ENCODE measurements around the gene KCNC3.
"Not testable (repeated sequence)": the region's sequence is repeated elsewhere in the genome, so short reads cannot be mapped to it uniquely, and the experiment has no call there.

Gene KCNC3

GRCh38 chr19:50333235-50333736, 4.1 kb upstream of the KCNC3 start:
- no CpG with 5 or more reads among the region's 34 CpGs for WGBS (ENCODE audit: insufficient coverage, insufficient read length)
- no peak for DNase-seq (ENCODE audit: low read depth, low spot score)
- Histone ChIP-seq H3K9me3 (ENCODE audit: control insufficient read depth, insufficient read depth, low read length) (no peaks in the 10 kb centered on the region), H3K27me3 (ENCODE audit: control insufficient read depth, insufficient read depth, low read length) (no peaks in the 10 kb centered on the region), H3K36me3 (ENCODE audit: control insufficient read depth, insufficient read depth, low read length) (no peaks in the 10 kb centered on the region), H3K4me1 (ENCODE audit: control insufficient read depth, insufficient read depth, low read length) (no peaks in the 10 kb centered on the region; the same call in 1 of the 2 replicates), H3K27ac (ENCODE audit: low read length) (no peak overlapping the region), H3K4me3 (ENCODE audit: low read length) (peak overlapping the region; percentile 67; the same call in 1 of the 2 replicates)

GRCh38 chr19:50332244-50333038, 3.3 kb upstream of the KCNC3 start:
- H3K4me3 ChIP-seq (ENCODE audit: low read length) = peak overlapping the region; percentile 67; the same call in 1 of the 2 replicates
- H3K27ac ChIP-seq (ENCODE audit: low read length) = no peak overlapping the region
- WGBS (ENCODE audit: insufficient coverage, insufficient read length) = no CpG with 5 or more reads among the region's 20 CpGs

GRCh38 chr19:50331994-50332243, 2.7 kb upstream of the KCNC3 start:
- H3K4me3 ChIP-seq (ENCODE audit: low read length) = peak overlapping the region; percentile 67; the same call in 1 of the 2 replicates
- no peaks in the 10 kb centered on the region for H3K36me3 ChIP-seq (ENCODE audit: control insufficient read depth, insufficient read depth, low read length)
- H3K9me3 ChIP-seq (ENCODE audit: control insufficient read depth, insufficient read depth, low read length) = peaks cover 2% of the 10 kb centered on the region; the same call in 1 of the 2 replicates
- H3K27ac ChIP-seq (ENCODE audit: low read length) = no peak overlapping the region
- no peaks in the 10 kb centered on the region; the same call in 1 of the 2 replicates for H3K4me1 ChIP-seq (ENCODE audit: control insufficient read depth, insufficient read depth, low read length)
- DNase-seq (ENCODE audit: low read depth, low spot score) = no peak
- WGBS (ENCODE audit: insufficient coverage, insufficient read length) = no CpG with 5 or more reads among the region's 2 CpGs
- H3K27me3 ChIP-seq (ENCODE audit: control insufficient read depth, insufficient read depth, low read length) = no peaks in the 10 kb centered on the region

More at GRCh38 chr19:50332244-50333038, 3.3 kb upstream of the KCNC3 start:
- Histone ChIP-seq H3K27me3 (ENCODE audit: control insufficient read depth, insufficient read depth, low read length) (no peaks in the 10 kb centered on the region), H3K36me3 (ENCODE audit: control insufficient read depth, insufficient read depth, low read length) (no peaks in the 10 kb centered on the region), H3K9me3 (ENCODE audit: control insufficient read depth, insufficient read depth, low read length) (no peaks in the 10 kb centered on the region), H3K4me1 (ENCODE audit: control insufficient read depth, insufficient read depth, low read length) (no peaks in the 10 kb centered on the region; the same call in 1 of the 2 replicates)
- DNase-seq (ENCODE audit: low read depth, low spot score) = no peak

- peak overlapping the region; percentile 47; the same call in 1 of the 2 replicates for H3K4me3 ChIP-seq (ENCODE audit: low read length)
- WGBS (ENCODE audit: insufficient coverage, insufficient read length) = no CpG with 5 or more reads among the region's 10 CpGs
- no peaks in the 10 kb centered on the region for H3K36me3 ChIP-seq (ENCODE audit: control insufficient read depth, insufficient read depth, low read length)
- H3K9me3 ChIP-seq (ENCODE audit: control insufficient read depth, insufficient read depth, low read length) = peaks cover 2% of the 10 kb centered on the region; the same call in 1 of the 2 replicates
- no peaks in the 10 kb centered on the region; the same call in 1 of the 2 replicates for H3K4me1 ChIP-seq (ENCODE audit: control insufficient read depth, insufficient read depth, low read length)
- no peaks in the 10 kb centered on the region for H3K27me3 ChIP-seq (ENCODE audit: control insufficient read depth, insufficient read depth, low read length)
- DNase-seq (ENCODE audit: low read depth, low spot score) = no peak
- no peak overlapping the region for H3K27ac ChIP-seq (ENCODE audit: low read length)
Observed at GRCh38 chr19:50331221-50331993, 2.2 kb upstream of the KCNC3 start.

DNA sequence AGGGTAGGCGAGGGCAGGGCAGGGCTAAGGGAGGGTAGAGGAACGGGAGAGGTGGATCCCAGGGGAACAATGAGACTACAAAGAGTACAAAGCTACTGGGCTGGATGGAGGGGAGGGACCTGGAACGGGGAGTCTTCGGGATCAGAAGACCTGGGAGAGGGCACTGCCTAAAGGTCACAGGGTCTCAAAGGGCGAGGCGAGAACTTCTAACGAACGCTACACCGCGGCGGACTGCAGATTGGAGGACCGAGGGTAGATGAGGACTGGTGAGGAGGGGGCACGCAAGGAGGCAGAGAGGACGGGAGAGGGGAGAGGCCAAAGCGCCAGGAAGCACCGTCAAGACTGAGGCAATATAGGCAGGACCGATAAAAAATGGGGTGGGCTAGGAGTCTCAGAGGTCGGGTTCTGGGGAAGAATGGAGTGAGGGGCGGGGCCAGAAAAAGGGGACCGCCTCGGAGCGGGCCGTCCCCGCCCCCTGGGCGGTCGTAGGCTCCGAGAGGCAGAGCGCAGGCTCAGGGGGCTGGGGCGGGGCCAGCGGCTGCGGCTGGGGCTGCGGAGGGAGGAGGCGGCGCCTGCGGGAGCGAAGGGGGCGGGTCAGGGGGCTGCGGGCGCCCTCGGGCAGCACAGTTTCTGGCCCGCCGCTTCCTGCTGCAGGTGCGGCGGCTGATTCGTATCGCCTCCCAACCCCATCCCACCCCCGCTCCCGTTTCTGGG, 1.3 kb upstream of the KCNC3 start:
- no peaks in the 10 kb centered on the region for H3K27me3 ChIP-seq (ENCODE audit: control insufficient read depth, insufficient read depth, low read length)
- no peak for DNase-seq (ENCODE audit: low read depth, low spot score)
- no CpG with 5 or more reads among the region's 48 CpGs for WGBS (ENCODE audit: insufficient coverage, insufficient read length)
- no peaks in the 10 kb centered on the region for H3K36me3 ChIP-seq (ENCODE audit: control insufficient read depth, insufficient read depth, low read length)
- H3K4me1 ChIP-seq (ENCODE audit: control insufficient read depth, insufficient read depth, low read length) = no peaks in the 10 kb centered on the region; the same call in 1 of the 2 replicates
- no peak overlapping the region for H3K27ac ChIP-seq (ENCODE audit: low read length)
- H3K4me3 ChIP-seq (ENCODE audit: low read length) = peak overlapping the region; percentile 47; the same call in 1 of the 2 replicates
- peaks cover 2% of the 10 kb centered on the region; the same call in 1 of the 2 replicates for H3K9me3 ChIP-seq (ENCODE audit: control insufficient read depth, insufficient read depth, low read length)

DNA sequence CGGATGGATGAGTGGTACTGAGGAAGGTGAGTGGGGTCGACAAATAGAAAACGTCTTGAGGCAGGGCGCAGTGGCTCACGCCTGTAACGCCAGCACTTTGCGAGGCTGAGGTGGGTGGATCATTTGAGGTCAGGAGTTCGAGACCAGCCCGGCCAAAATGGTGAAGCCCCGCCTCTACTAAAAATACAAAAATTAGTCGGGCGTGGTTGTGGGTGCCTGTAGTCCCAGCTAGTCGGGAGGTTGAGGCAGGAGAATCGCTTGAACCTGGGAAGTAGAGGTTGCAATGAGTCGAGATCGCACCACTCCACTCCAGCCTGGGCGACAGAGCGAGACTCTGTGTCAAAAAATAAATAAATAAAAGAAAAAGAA, 733 bp upstream of the KCNC3 start:
- no CpG with 5 or more reads among the region's 18 CpGs for WGBS (ENCODE audit: insufficient coverage, insufficient read length)
- H3K36me3 ChIP-seq (ENCODE audit: control insufficient read depth, insufficient read depth, low read length); H3K27ac ChIP-seq (ENCODE audit: low read length); DNase-seq (ENCODE audit: low read depth, low spot score); H3K27me3 ChIP-seq (ENCODE audit: control insufficient read depth, insufficient read depth, low read length); H3K9me3 ChIP-seq (ENCODE audit: control insufficient read depth, insufficient read depth, low read length); H3K4me1 ChIP-seq (ENCODE audit: control insufficient read depth, insufficient read depth, low read length): not testable (repeated sequence)
- H3K4me3 ChIP-seq (ENCODE audit: low read length) = peak overlapping the region; percentile 41; the same call in 1 of the 2 replicates

GRCh38 chr19:50328873-50329145, 368 bp downstream of the KCNC3 start:
- Histone ChIP-seq H3K4me1 (ENCODE audit: control insufficient read depth, insufficient read depth, low read length) (no peaks in the 10 kb centered on the region), H3K9me3 (ENCODE audit: control insufficient read depth, insufficient read depth, low read length) (peaks cover 2% of the 10 kb centered on the region; the same call in 1 of the 2 replicates), H3K27ac (ENCODE audit: low read length) (no peak overlapping the region), H3K36me3 (ENCODE audit: control insufficient read depth, insufficient read depth, low read length) (no peaks in the 10 kb centered on the region), H3K4me3 (ENCODE audit: low read length) (peak overlapping the region; percentile 48; the same call in 1 of the 2 replicates), H3K27me3 (ENCODE audit: control insufficient read depth, insufficient read depth, low read length) (no peaks in the 10 kb centered on the region)
- no CpG with 5 or more reads among the region's 40 CpGs for WGBS (ENCODE audit: insufficient coverage, insufficient read length)
- no peak for DNase-seq (ENCODE audit: low read depth, low spot score)

- Histone ChIP-seq H3K9me3 (ENCODE audit: control insufficient read depth, insufficient read depth, low read length) (peaks cover 2% of the 10 kb centered on the region; the same call in 1 of the 2 replicates), H3K4me3 (ENCODE audit: low read length) (peak overlapping the region; percentile 48; the same call in 1 of the 2 replicates), H3K4me1 (ENCODE audit: control insufficient read depth, insufficient read depth, low read length) (no peaks in the 10 kb centered on the region), H3K36me3 (ENCODE audit: control insufficient read depth, insufficient read depth, low read length) (no peaks in the 10 kb centered on the region; the same call in 1 of the 2 replicates), H3K27ac (ENCODE audit: low read length) (no peak overlapping the region), H3K27me3 (ENCODE audit: control insufficient read depth, insufficient read depth, low read length) (no peaks in the 10 kb centered on the region)
- WGBS (ENCODE audit: insufficient coverage, insufficient read length) = no CpG with 5 or more reads among the region's 104 CpGs
- no peak for DNase-seq (ENCODE audit: low read depth, low spot score)
Observed at GRCh38 chr19:50328224-50328872, 829 bp downstream of the KCNC3 start.

GRCh38 chr19:50327461-50328223, 1.5 kb downstream of the KCNC3 start:
- no peaks in the 10 kb centered on the region; the same call in 1 of the 2 replicates for H3K36me3 ChIP-seq (ENCODE audit: control insufficient read depth, insufficient read depth, low read length)
- no peak for DNase-seq (ENCODE audit: low read depth, low spot score)
- H3K9me3 ChIP-seq (ENCODE audit: control insufficient read depth, insufficient read depth, low read length) = peaks cover 2% of the 10 kb centered on the region; the same call in 1 of the 2 replicates
- no peaks in the 10 kb centered on the region for H3K27me3 ChIP-seq (ENCODE audit: control insufficient read depth, insufficient read depth, low read length)
- no CpG with 5 or more reads among the region's 20 CpGs for WGBS (ENCODE audit: insufficient coverage, insufficient read length)
- H3K4me3 ChIP-seq (ENCODE audit: low read length) = no peak overlapping the region
- H3K4me1 ChIP-seq (ENCODE audit: control insufficient read depth, insufficient read depth, low read length) = no peaks in the 10 kb centered on the region
- no peak overlapping the region for H3K27ac ChIP-seq (ENCODE audit: low read length)
